Activated T-helper 1 cell treated with anti-CD3 and anti-CD28 coated beads, Interleukin-2, amount 50 U/mL, for 16 hours (primary cell): ENCODE measurements around the gene WT1.

Source experiments
- DNase-seq, 2 donors: peaks; one replicate each; pipeline ENCODE4 v3.0.0-alpha.2; 2020; ENCODE audit warnings: low read depth in 1 of 2, low spot score in 1 of 2

The WT1 gene

DNA sequence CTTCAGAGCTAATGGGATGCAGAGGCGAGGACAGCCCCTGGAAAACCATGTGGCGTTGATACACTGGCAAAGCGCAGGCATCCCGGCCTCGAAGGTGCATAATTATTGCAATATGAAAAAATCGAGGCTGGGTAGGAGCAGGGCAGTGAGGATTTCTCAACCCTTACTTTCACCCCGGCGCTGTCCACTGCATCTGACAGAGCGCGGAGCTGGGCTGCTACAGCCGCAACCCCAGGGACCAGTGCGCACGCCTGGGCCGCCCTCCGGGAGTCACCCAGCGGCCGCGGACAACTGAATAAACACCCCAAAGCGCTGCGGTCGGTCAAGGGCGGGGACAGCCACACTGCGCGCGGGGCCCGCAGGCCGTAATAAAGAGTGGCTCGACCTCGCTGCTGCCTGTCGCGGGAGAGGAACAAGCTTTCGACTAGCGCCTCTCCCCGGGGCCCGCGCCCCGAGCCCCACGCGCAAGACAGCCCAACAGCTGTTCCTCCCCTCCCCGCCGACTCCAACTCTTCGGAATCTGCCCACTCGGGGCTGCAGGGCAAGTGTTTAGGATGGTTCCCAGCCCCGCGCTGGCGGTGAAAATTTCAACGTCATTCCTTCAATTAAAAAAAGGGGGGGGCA lies 3.6 kb upstream of the WT1 start:
- DNase-seq = no peak

DNA sequence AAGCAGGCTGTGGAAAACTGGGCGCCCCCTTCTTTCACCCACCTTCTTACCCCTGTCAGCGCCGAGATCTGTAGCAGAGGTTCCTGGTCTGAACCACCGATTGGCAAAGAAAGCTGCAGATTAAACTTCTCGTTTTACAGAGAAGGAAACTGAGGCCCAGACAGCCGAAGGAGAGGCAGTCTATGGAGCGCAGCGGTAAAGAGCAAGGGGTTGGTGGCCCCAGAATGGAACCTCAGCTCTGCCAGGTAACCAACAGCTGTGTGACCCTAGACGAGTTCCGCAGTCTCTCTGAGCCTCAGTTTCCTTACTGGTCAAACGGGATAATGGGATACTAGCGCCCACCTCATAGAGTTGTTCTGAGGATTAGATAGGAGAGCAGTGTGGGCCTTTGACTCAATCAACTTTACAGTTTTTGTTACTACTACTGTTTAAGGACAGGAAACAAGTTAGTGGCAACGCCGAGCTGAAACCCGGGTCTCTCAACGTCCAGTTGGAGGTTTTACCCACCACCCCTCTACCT lies 3.1 kb upstream of the WT1 start:
- DNase-seq = no peak

DNA sequence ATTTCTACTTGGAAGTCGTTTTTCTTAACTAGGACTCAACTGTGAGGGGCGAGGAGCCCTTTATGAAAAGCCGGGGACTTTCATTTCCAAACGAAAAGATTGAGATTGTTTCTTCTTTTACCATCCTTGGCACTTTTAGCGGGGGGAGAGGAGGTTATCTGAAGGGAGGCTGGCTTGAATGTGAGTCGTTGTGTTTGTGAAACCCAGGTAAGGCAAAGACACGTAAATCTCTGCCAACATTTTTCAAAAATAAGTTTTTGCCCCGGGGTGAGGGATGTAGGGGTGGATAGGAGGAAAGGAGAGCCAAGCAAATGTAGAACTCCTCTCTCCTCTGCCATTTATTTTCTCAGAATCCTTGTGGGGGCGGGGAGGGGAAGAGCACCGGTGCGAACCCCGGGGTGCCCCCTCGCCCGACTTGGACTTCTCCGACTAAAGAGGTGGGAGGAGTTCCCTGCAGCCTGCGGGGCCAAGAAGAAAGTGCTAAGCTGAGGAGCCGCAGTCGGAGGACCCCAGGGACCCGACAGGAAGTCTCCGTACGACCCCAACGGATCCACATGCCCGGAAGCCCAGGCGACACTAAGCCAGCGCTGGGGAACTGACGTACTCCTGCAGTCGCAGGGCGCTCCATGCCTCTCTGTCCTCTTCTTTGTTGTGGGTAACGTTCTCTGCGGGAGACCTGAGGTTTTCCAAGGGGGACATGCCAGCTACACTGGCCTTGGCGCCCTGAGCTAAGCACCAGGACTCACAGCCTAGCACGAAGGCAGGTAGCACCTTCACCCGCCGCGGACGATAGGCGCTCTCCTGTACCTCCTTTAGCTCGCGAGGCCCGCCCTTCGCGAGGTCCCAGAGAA lies 2.4 kb upstream of the WT1 start:
- DNase-seq = no peak

DNA sequence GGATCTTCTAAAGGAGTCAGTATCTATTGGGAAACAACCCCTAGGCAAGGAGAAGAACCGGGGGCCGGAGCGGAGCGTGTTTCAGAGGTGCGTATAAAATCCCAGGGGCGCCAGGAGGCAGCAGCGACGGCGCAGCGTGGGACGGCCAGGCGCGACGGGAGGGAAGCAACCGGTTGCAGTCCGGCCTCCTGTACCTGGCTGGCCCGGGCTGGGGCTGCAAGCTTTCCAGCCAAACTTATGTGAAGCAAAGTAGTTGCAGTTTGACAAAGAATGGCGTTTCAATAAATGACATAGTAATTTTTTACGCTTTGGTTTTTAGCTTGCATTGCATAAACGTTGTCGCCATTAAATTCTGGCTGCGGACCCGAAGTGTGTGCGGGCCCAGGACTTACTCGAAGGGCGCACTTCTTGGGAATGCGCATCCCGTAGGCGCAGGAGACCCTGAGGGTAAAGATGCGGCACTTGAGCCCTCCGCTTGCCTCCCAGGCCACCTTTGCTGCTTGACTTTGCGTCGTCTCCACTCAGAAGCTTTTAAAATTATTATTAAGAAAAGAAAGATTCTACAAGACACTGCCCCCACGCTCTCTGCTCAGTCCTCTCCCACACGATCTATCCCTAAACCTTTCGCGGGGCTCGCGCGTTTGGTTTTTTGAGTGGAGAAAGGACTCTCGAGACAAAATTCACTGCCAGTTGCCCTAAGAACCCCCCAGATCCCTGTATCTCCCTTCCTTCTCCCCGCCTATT lies 1.6 kb upstream of the WT1 start:
- no peak for DNase-seq

DNA sequence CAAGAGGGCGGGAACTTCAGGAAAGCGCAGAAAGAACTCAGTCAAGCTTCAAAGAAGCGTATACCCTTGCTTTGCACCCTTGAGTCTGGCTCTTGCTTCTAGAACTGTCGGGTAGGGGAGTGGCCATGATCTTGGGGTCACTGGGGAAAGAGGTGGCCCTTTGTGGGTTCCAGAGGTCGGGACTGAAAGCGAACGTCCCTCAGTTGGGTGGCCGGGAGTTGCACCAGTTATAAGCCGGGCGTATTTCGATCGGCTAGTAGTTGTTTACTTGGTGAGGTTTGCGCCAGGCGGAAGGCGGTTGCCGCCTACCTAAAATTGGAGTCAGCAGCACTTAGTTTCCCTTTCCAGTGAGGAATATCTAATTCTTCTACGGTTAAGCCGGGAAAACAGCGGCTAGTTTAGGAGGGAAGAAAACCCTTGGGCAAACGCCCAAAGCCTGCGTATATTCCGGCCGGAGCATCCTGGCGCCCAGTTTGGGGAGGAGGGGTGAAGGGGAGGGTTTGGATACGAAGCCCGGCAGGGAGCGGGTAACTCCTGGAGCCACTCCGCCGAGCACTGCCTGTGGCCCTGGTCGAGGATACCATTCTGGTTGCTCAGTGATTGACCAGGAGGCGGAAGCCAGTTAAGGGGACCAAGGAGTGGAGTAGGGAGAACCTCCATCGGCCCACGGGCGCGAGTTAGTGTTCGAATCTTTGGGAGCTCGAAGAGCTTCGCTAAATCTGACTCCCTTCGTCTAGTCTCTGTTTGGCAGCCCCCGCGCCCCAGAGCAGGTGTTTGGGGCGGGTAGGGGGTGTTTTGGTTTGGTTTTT lies 807 bp upstream of the WT1 start:
- no peak for DNase-seq

DNA sequence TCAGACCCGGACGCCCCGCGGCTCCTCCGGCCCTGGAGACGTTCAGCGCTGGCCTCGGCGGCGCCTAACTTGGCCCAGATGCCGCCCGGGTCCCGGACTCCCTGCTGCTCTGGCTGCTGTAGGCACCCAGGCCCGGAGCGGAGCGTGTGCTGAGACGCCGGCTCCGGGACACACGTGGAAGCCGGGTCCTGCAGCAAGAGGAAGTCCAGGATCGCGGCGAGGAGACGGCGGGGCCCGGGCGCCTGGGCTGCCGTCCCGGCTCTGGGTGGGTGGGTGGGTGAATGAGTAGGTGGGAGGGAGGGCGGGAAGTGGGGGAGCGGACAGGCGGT lies 223 bp downstream of the WT1 start:
- no peak for DNase-seq

DNA sequence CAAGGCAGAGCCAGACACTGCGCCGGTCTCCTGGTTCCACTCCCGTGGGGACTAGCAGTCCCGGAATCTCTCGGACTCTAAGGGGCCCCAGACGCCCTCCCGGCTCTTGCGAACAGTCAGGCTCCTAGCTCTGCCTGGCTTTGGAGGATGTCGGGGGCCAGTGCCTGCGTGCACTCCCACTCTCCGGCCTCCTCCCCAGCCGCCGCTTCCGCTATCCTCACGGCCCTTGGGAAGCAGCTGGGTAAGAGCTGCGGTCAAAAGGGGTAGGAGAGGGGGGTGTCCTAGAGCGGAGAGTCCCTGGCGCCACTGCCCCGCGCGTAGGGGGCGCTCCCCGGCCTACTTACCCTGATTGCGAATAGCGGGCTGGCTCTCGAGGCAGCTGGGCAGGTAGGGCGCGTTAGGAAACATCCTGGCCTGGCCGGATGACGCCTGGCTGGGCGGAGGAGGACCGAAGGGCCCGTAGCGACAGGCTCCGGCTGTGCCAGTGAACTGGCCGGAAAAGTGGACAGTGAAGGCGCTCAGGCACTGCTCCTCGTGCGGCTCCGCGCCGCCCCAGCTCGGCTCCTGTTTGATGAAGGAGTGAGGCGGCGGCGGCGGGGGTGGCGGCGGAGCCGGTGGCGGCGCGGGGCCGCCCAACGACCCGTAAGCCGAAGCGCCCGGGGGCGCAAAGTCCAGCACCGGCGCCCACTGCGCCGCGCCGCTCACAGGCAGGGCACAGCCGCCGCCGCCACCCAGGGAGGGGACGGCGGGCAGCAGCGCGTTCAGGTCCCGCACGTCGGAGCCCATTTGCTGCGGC lies 785 bp downstream of the WT1 start:
- no peak for DNase-seq

DNA sequence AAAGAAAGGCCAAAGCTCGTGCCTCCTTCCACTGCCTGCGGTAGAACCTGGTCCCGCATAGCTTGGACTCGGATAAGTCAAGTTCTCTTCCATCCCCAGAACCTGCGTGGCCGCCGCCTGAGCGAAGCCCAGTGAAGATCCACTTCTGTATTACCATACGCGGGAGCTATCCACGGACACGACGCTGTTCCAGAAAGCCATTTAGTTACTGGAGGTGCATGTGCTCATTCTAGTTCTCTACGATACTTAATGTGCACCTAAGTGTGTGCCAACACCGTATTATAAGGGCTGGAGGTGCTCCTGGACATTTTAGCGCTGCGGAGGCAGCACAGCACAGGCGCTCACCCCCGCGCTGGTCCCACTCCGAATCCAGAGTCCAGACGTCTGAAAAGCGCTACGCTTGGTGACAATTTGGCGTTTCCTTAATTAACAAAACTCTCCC lies 1.4 kb downstream of the WT1 start:
- DNase-seq = no peak

DNA sequence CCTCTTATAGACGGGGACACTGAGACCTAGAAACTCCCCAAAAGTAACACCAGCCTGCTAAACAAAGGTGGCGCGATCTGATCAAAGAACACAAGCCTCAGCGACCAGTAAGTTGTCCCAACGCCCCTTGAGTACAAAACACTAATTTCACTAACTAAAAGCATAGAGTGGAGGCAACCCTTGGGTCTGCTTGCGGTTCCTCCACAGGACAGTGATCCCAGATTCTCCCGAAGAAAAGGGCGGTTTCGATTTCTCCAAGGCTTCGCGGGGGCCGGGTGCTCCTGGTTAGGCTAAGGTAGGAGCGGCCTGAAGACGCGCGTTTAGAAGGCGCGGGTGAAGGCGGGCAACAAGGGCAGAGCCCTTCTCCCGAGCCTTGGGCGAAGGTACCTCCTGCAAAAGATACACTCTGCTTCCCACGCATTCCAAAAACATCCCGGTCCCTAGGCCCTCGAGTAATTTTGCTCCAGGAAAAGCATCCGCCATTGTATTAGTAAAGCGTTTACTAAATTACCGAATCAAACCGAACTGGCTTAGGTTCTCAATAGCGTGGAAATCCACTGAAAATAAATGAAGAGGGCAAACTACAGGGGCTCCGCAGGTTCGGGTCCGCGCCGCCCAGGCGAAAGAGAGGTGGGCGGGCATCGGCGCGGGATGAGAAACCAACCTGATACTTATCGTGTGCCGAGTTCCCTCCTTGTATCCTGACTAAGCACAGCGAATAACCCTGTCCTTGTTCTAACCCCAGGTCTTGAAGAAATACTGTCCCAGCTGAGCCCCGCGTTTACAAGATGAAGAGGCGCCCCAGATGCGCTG lies 2.0 kb downstream of the WT1 start:
- no peak for DNase-seq

DNA sequence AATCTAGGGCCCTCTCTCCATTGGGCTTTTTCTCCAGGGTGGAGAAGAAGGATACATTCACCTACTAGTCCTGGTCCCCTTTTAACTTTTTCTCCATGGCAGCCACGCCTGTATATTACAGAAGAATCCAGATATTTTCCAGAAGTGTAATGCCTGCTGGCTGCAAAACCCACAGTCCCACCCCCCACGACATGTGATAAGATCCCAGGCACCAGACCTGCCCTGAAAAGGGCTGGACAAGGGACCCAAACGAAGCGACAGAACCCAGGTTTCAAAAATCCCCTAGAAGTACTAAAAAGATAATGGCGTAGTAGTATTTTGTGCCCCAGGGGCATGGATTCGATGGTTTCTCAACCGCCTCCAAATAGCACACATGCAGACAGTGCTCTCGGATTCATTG lies 2.8 kb downstream of the WT1 start:
- DNase-seq = no peak

DNA sequence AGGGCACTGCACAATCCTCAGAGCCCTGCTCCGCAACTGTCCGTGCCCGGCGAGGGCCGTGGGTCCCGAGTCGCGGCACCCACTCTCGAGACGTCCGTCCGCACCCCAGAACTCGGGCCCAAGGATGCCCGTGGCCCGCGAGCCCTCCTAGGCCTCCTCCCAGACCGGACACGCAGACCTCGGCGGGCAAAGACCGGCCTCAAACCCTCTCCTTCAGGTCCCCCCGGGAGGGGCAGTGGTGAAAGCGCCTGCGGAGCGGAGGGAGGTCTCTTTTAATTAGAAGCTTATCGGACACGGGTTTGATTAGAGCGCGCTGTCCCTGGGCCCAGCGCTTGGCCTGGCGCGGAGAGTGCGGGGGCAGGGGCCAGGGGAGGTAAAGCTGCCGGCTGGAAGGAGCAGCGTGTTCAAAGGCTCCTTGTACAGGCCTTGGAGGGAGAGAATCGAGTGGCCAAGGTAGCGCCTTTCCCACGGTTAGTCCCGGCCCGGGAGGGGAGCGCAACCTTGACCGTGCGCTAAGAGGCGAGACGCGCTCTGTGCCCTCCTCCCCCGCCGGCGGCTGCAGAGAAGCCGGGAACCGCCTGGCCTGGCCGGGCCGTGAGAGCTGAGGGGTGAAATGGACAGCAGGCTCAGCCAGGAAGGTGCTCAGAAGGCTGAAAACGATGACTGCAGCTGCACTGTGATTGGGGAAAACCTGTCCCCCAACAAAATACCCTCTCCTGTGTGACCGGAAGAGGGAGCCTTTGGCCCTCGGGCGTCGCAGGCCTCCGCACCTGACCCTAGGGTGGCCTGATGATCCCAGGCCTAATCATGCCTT lies 4.6 kb downstream of the WT1 start:
- DNase-seq = no peak

DNA sequence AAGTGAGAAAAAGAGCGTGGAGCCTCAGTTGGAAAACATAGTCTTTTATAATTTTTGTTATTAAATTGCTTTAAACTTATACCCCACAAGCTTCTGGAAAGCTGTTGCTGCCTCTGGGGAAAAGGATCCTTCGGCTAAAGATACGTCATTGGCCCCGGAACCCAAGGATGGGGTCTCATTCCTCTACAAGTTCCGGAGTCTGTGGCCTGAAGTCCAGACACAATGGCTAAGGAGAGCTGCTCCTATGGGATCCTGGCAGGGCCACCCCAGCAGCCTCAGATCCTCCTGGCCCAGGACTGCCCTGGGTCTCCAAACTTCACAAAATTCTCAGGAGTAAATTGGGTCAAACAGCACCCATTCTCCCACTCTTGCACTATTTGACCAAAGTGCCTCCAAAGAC lies 5.9 kb downstream of the WT1 start:
- DNase-seq = no peak

DNA sequence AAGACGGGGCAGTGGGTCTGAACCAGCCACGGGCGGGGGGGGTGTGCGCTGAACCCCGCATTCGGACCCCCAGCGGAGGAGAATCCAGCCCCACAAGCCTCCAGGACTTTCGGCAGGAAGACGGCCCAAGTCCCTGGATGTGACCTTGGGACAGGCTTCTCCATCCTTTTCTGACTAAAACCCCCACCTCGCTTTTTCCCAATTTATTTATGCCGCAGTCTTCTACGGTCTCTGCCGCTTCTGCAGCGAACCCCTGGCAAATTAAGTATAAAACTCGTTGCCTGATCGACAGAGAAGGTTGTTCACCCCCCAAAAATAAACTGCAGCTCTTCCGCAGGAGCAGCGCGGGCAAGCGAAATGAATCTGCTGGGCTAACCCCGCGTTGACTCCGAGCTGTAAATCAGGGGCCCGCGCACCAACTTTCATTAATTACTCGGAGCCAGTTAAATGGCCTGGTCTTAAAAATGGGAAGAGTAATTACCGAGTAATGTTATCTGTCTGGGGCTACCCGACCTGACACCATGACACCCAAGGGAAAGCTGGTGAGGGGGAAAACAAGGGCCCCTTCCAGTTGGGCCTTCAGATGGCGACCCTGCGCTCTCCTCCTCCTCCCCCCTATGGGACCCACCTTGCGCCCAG lies 6.6 kb downstream of the WT1 start:
- no peak for DNase-seq

DNA sequence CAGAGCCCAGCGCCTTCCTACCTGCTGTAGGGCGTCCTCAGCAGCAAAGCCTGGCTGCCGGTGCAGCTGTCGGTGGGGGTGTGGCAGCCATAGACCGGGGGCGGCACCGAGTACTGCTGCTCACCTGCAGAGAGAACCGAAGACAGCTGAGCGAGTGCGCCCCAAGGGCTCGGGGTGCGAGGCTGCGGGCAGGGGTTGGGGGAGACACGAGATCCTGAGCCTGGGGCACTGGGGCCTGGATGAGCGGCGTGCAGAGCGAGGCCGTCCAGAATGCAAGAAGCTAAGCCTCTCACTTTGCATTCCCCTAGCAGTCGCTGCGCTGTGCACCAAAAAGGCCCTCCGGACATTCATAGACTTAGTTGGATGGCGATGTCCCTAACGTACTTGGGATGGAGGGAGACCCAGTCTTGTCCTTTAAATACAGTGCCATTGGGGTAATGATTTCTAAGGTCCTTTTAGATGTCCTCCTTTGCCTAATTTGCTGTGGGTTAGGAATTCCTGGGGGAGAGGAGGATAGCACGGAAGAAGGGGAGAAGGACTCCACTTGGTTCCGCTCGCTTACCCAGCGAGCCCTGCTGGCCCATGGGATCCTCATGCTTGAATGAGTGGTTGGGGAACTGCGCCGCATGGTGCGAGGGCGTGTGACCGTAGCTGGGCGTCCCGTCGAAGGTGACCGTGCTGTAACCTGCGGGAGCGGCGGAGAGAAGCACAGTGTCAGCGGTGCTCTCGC lies 7.2 kb downstream of the WT1 start:
- no peak for DNase-seq

DNA sequence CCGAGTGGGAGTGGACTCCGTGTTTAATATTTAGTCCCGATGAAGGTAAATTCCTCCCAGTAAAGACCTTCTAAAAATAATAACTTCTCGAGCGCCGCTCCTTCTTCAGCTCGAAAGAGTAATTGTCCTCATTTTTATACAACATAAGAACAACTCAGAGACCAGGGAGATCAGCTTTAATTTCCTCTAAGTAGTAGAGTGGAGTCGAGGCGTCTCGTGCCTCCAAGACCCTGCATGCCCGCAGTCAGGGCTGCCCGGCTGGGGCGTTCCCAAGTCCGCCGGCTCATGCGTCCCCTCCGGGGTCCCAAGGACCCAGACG lies 7.8 kb downstream of the WT1 start:
- no peak for DNase-seq

DNA sequence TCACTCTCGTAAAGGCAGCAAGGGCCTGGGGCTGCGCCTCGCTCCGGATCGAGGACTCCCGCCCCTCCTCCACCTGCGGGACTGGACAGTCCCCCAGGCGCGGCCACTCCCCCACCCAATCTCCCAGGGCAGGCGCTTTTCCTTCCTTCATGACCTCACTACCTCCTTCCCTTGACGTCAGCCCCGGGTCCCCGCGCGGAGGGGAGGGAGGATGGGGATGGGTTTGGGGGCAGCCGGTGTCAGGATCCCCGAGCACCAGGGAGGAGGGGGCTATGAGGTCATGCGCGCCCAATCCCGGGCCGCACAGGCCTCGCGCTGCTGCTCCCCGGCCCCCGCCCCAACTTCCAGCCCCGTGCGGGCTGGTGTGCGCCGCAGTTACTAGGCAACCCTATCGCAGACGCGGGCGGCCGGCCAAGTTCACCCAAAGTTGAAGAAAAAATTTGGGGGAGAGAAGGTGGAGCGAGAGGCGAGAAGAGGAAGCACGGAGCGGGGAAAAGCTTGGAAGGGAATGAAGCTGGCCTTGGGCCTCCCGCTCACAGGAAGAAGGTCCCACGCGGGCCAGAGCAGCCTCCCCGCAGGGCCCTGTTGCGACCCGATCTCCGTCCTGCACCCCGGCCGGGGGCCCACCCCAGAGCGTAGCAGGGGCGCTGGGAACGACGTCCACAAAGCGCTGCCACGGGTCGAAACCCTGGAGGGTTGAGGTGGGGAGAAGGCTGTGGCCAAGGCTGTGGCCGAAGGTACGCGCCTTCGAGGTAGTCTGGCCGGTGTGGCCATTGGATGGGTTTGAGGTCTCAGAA lies 8.3 kb downstream of the WT1 start:
- no peak for DNase-seq

DNA sequence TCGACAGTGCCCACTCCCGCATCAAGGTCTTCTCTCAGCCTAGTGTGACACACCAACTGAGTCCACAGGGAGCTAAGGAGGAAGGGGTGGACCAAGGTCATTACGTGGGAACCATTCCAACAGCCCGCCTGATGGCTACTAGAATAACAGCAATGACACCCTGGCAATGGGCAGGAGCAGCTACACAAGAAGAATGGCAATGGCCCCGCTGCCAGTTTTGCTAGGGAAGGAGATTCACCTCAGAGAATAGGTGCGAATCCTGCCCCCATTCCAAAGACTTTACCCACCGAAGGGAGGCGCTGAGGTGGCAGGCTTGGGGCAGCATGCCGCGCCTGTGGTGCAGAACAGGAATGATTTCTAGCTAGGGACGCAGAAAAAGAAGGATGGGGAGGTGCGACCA lies 9.1 kb downstream of the WT1 start:
- DNase-seq = no peak
